PFSK-1 (cell line): Measurements from ENCODE around the gene PLEKHM3.

Experiments used
- FOXP2 ChIP-seq: optimal IDR thresholded peaks from 2 replicates; pipeline ENCODE3; 2011; ENCODE audit warnings: borderline replicate concordance, control low read depth, inconsistent platforms; ENCODE audit not compliant: insufficient read depth; ENCODE audit errors: extremely low read length, extremely low read depth
- POLR2AphosphoS5 ChIP-seq: IDR thresholded peaks from 2 replicates; pipeline ENCODE4 v1.6.1; 2012; ENCODE audit warnings: low read depth, mild to moderate bottlenecking, control low read depth, low read length, moderate library complexity
- REST ChIP-seq, 2 experiments: IDR thresholded peaks; 2 replicates each; pipeline versions ENCODE4 v1.6.1 to v1.8.0; 2011 to 2012; ENCODE audit warnings: low read depth in 2 of 2, low read length in 2 of 2, control low read depth in 1 of 2, inconsistent platforms in 1 of 2, mild to moderate bottlenecking in 1 of 2, moderate library complexity in 1 of 2; ENCODE audit not compliant: insufficient read depth in 1 of 2
- SIN3A ChIP-seq: IDR thresholded peaks from 2 replicates; pipeline ENCODE4 v1.6.1; 2012; ENCODE audit warnings: mild to moderate bottlenecking, low read length, moderate library complexity, borderline replicate concordance; ENCODE audit not compliant: insufficient read depth
- TAF1 ChIP-seq: IDR thresholded peaks from 2 replicates; pipeline ENCODE4 v1.6.1; 2012; ENCODE audit warnings: low read length, control low read depth, borderline replicate concordance; ENCODE audit not compliant: insufficient read depth

The PLEKHM3 gene

GRCh38 chr2:207819839-207820784, 205.2 kb downstream of the PLEKHM3 start:
- TF ChIP-seq FOXP2 (no peak), SIN3A (no peak), POLR2AphosphoS5 (no peak), REST (IDR thresholded peaks at IDR 0.05; ENCODE audit: insufficient read depth in 1 of 2, low read depth in 2 of 2, low read length in 2 of 2) (no peak), TAF1 (no peak)

GRCh38 chr2:207819021-207819797, 206.1 kb downstream of the PLEKHM3 start:
- TF ChIP-seq TAF1, result no peak
- no peak for TF ChIP-seq POLR2AphosphoS5
- TF ChIP-seq FOXP2, result no peak
- TF ChIP-seq REST (IDR thresholded peaks at IDR 0.05; ENCODE audit: insufficient read depth in 1 of 2, low read depth in 2 of 2, low read length in 2 of 2), result no peak
- TF ChIP-seq SIN3A, result no peak

GRCh38 chr2:207816546-207816945, 208.8 kb downstream of the PLEKHM3 start:
- TF ChIP-seq TAF1 (no peak), SIN3A (no peak), POLR2AphosphoS5 (no peak), REST (IDR thresholded peaks at IDR 0.05; ENCODE audit: insufficient read depth in 1 of 2, low read depth in 2 of 2, low read length in 2 of 2) (no peak)

GRCh38 chr2:207815254-207815653, 210.1 kb downstream of the PLEKHM3 start:
- TF ChIP-seq FOXP2 (no peak), REST (IDR thresholded peaks at IDR 0.05; ENCODE audit: insufficient read depth in 1 of 2, low read depth in 2 of 2, low read length in 2 of 2) (no peak), SIN3A (no peak), POLR2AphosphoS5 (no peak), TAF1 (no peak)

- TF ChIP-seq SIN3A (no peak), TAF1 (no peak), POLR2AphosphoS5 (no peak), FOXP2 (no peak), REST (IDR thresholded peaks at IDR 0.05; ENCODE audit: insufficient read depth in 1 of 2, low read depth in 2 of 2, low read length in 2 of 2) (no peak)
Measured at GRCh38 chr2:207813942-207814341, 211.4 kb downstream of the PLEKHM3 start.
